WTC11 (cell line): Measurements from ENCODE around the gene NOXO1. TPM values are rescaled to one million over a fixed set of nuclear protein-coding genes. Genes with fewer than 3 reads are reported as not detected.
A peak's percentile ranks its signal among the peaks of the same experiment; 100 is the strongest.

Experiments used
- CREB1 ChIP-seq: sonication (generic); formaldehyde crosslinking; IDR thresholded peaks from 2 replicates; pipeline ENCODE4 v1.8.0; 2023; ENCODE audit warnings: mild to moderate bottlenecking, missing genetic modification reagents
- GABPB1 ChIP-seq: sonication (generic); formaldehyde crosslinking; IDR thresholded peaks from 2 replicates; pipeline ENCODE4 v1.8.1; 2023; ENCODE audit warnings: mild to moderate bottlenecking, missing genetic modification reagents
- GRHL2 ChIP-seq: fragments of 250-450 bp; sonication (Bioruptor Pico); IDR thresholded peaks from 2 replicates; pipeline ENCODE4 v1.8.0; 2022; ENCODE audit warnings: mild to moderate bottlenecking, moderate library complexity; ENCODE audit not compliant: insufficient replicate concordance, severe bottlenecking
- HMGXB4 ChIP-seq: sonication (generic); formaldehyde crosslinking; IDR thresholded peaks from 2 replicates; pipeline ENCODE4 v1.8.1; 2023; ENCODE audit warnings: mild to moderate bottlenecking, moderate library complexity, missing genetic modification reagents
- IRF2 ChIP-seq: sonication (generic); formaldehyde crosslinking; IDR thresholded peaks from 2 replicates; pipeline ENCODE4 v1.8.0; 2022; ENCODE audit warnings: low read depth, missing genetic modification reagents, borderline replicate concordance
- NR2C2 ChIP-seq: sonication (generic); formaldehyde crosslinking; IDR thresholded peaks from 2 replicates; pipeline ENCODE4 v1.8.0; 2022; ENCODE audit warnings: mild to moderate bottlenecking, missing genetic modification reagents
- OVOL2 ChIP-seq: fragments of 250-450 bp; sonication (Bioruptor Pico); IDR thresholded peaks from 2 replicates; pipeline ENCODE4 v1.9.0; 2021; ENCODE audit warnings: mild to moderate bottlenecking, borderline replicate concordance
- PRDM15 ChIP-seq: sonication (generic); formaldehyde crosslinking; IDR thresholded peaks from 2 replicates; pipeline ENCODE4 v1.8.0; 2022; ENCODE audit warnings: missing genetic modification reagents
- SMAD4 ChIP-seq: sonication (generic); formaldehyde crosslinking; IDR thresholded peaks from 2 replicates; pipeline ENCODE4 v1.8.0; 2022; ENCODE audit warnings: mild to moderate bottlenecking, missing genetic modification reagents
- TP53 ChIP-seq: sonication (generic); formaldehyde crosslinking; IDR thresholded peaks from 2 replicates; pipeline ENCODE4 v1.8.1; 2023; ENCODE audit warnings: mild to moderate bottlenecking, missing genetic modification reagents
- ZNF121 ChIP-seq: sonication (generic); formaldehyde crosslinking; IDR thresholded peaks from 2 replicates; pipeline ENCODE4 v1.8.0; 2023; ENCODE audit warnings: missing genetic modification reagents
- ZNF138 ChIP-seq: sonication (generic); formaldehyde crosslinking; conservative IDR thresholded peaks from 2 replicates; pipeline ENCODE4 v1.8.1; 2022; ENCODE audit warnings: mild to moderate bottlenecking, moderate library complexity, missing genetic modification reagents
- ZNF232 ChIP-seq: sonication (generic); formaldehyde crosslinking; IDR thresholded peaks from 2 replicates; pipeline ENCODE4 v1.8.0; 2022; ENCODE audit warnings: mild to moderate bottlenecking, missing genetic modification reagents
- ZNF281 ChIP-seq: sonication (generic); formaldehyde crosslinking; IDR thresholded peaks from 2 replicates; pipeline ENCODE4 v1.8.0; 2023; ENCODE audit warnings: mild to moderate bottlenecking, missing genetic modification reagents
- ZNF396 ChIP-seq: fragments of 250-450 bp; sonication (Bioruptor Pico); IDR thresholded peaks from 2 replicates; pipeline ENCODE4 v1.8.0; 2021; ENCODE audit warnings: mild to moderate bottlenecking, moderate library complexity, borderline replicate concordance
- total RNA-seq: library from RNA; stranded (reverse); gene quantifications from 3 replicates; pipeline ENCODE4 v1.2.3, GENCODE V29; 2021
- TF ChIP-seq, protein P1 (sequence below): sonication (generic); formaldehyde crosslinking; IDR thresholded peaks from 2 replicates; pipeline ENCODE4 v1.8.0; 2022; ENCODE audit warnings: mild to moderate bottlenecking, missing genetic modification reagents
- TF ChIP-seq, protein P2 (sequence below): sonication (generic); formaldehyde crosslinking; IDR thresholded peaks from 2 replicates; pipeline ENCODE4 v1.8.1; 2022; ENCODE audit warnings: low read depth, mild to moderate bottlenecking, moderate library complexity, missing genetic modification reagents, borderline replicate concordance
- TF ChIP-seq, protein P3 (sequence below): fragments of 250-450 bp; sonication (Bioruptor Pico); IDR thresholded peaks from 2 replicates; pipeline ENCODE4 v1.9.0; 2021; ENCODE audit warnings: mild to moderate bottlenecking
- TF ChIP-seq, protein P4 (sequence below): fragments of 200-600 bp; IDR thresholded peaks from 2 replicates; pipeline ENCODE4 v1.8.0; 2022; ENCODE audit warnings: antibody characterized with exemption

The NOXO1 gene
- total RNA-seq, 1 experiment from 2014 or later = 5.7 TPM

GRCh38 chr16:1959269-1960039 is 21.8 kb downstream of the NOXO1 start, which contains the start of gene NDUFB10 (continued):
- no peak for TF ChIP-seq PRDM15 (CRISPR knock-in tag)
- TF ChIP-seq ZNF232 (CRISPR knock-in tag) = peak; percentile 88
- TF ChIP-seq GABPB1 (CRISPR knock-in tag) = peak; percentile 51; the same call in 1 of the 2 replicates
- TF ChIP-seq SMAD4 (CRISPR knock-in tag) = no peak
- TF ChIP-seq, protein P1, sequence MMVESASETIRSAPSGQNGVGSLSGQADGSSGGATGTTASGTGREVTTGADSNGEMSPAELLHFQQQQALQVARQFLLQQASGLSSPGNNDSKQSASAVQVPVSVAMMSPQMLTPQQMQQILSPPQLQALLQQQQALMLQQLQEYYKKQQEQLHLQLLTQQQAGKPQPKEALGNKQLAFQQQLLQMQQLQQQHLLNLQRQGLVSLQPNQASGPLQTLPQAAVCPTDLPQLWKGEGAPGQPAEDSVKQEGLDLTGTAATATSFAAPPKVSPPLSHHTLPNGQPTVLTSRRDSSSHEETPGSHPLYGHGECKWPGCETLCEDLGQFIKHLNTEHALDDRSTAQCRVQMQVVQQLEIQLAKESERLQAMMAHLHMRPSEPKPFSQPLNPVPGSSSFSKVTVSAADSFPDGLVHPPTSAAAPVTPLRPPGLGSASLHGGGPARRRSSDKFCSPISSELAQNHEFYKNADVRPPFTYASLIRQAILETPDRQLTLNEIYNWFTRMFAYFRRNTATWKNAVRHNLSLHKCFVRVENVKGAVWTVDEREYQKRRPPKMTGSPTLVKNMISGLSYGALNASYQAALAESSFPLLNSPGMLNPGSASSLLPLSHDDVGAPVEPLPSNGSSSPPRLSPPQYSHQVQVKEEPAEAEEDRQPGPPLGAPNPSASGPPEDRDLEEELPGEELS (CRISPR knock-in tag) = peak; percentile 66; the same call in 1 of the 2 replicates
- no peak; the same call in 1 of the 2 replicates for TF ChIP-seq TP53 (CRISPR knock-in tag)
- no peak for TF ChIP-seq NR2C2 (CRISPR knock-in tag)
- TF ChIP-seq, protein P2, sequence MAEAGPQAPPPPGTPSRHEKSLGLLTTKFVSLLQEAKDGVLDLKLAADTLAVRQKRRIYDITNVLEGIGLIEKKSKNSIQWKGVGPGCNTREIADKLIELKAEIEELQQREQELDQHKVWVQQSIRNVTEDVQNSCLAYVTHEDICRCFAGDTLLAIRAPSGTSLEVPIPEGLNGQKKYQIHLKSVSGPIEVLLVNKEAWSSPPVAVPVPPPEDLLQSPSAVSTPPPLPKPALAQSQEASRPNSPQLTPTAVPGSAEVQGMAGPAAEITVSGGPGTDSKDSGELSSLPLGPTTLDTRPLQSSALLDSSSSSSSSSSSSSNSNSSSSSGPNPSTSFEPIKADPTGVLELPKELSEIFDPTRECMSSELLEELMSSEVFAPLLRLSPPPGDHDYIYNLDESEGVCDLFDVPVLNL (CRISPR knock-in tag) = no peak
- no peak for TF ChIP-seq ZNF138 (CRISPR knock-in tag)
- TF ChIP-seq ZNF281 (CRISPR knock-in tag) = no peak
- TF ChIP-seq ZNF396 = no peak
- no peak for TF ChIP-seq GRHL2 (CRISPR knock-in tag)
- peak; percentile 96 for TF ChIP-seq HMGXB4
- TF ChIP-seq ZNF121 (CRISPR knock-in tag) = no peak
- TF ChIP-seq CREB1 (CRISPR knock-in tag) = no peak
- no peak for TF ChIP-seq IRF2
- TF ChIP-seq, protein P3, sequence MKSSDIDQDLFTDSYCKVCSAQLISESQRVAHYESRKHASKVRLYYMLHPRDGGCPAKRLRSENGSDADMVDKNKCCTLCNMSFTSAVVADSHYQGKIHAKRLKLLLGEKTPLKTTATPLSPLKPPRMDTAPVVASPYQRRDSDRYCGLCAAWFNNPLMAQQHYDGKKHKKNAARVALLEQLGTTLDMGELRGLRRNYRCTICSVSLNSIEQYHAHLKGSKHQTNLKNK = no peak
- no peak for TF ChIP-seq OVOL2 (CRISPR knock-in tag)
- TF ChIP-seq, protein P4, sequence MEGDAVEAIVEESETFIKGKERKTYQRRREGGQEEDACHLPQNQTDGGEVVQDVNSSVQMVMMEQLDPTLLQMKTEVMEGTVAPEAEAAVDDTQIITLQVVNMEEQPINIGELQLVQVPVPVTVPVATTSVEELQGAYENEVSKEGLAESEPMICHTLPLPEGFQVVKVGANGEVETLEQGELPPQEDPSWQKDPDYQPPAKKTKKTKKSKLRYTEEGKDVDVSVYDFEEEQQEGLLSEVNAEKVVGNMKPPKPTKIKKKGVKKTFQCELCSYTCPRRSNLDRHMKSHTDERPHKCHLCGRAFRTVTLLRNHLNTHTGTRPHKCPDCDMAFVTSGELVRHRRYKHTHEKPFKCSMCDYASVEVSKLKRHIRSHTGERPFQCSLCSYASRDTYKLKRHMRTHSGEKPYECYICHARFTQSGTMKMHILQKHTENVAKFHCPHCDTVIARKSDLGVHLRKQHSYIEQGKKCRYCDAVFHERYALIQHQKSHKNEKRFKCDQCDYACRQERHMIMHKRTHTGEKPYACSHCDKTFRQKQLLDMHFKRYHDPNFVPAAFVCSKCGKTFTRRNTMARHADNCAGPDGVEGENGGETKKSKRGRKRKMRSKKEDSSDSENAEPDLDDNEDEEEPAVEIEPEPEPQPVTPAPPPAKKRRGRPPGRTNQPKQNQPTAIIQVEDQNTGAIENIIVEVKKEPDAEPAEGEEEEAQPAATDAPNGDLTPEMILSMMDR = no peak
- TF ChIP-seq, all 79 proteins: peak for 24
